Osteocyte (in vitro differentiated cells): Measurements from ENCODE around the gene CHRM1. TPM values are rescaled to one million over a fixed set of nuclear protein-coding genes. Genes with fewer than 3 reads are reported as not detected.

ENCODE experiments used
- DNase-seq: peaks from one replicate; pipeline ENCODE4 v3.0.0; 2021; ENCODE audit warnings: mixed read lengths; ENCODE audit not compliant: unreplicated experiment; ENCODE audit errors: extremely low spot score
- H3K27ac Mint-ChIP-seq: one replicate; pipeline ENCODE4 v1.8.0; 2021; ENCODE audit warnings: mild to moderate bottlenecking, mixed read lengths; ENCODE audit not compliant: unreplicated experiment
- H3K27me3 Mint-ChIP-seq: one replicate; pipeline ENCODE4 v1.8.0; 2021; ENCODE audit warnings: mixed read lengths; ENCODE audit not compliant: unreplicated experiment
- H3K36me3 Mint-ChIP-seq: one replicate; pipeline ENCODE4 v1.8.0; 2021; ENCODE audit warnings: mixed read lengths; ENCODE audit not compliant: unreplicated experiment
- H3K4me1 Mint-ChIP-seq: one replicate; pipeline ENCODE4 v1.8.0; 2021; ENCODE audit warnings: mixed read lengths; ENCODE audit not compliant: unreplicated experiment
- H3K4me3 Mint-ChIP-seq: one replicate; pipeline ENCODE4 v1.8.0; 2021; ENCODE audit warnings: mild to moderate bottlenecking, moderate library complexity, mixed read lengths; ENCODE audit not compliant: unreplicated experiment
- H3K9me3 Mint-ChIP-seq: one replicate; pipeline ENCODE4 v1.8.0; 2021; ENCODE audit warnings: mixed read lengths; ENCODE audit not compliant: unreplicated experiment
- CTCF ChIP-seq: fragments of 200-600 bp; sonication (generic); IDR thresholded peaks from 2 replicates; pipeline ENCODE4 v1.5.0; 2021; ENCODE audit warnings: antibody characterized with exemption, mild to moderate bottlenecking, moderate library complexity
- total RNA-seq: library from RNA; stranded (reverse); gene quantifications from 2 replicates; pipeline ENCODE4 v1.2.1, GENCODE V29; 2021

The CHRM1 gene
- total RNA-seq, 1 donor from 2014 or later, result 0.27 TPM

GRCh38 chr11:62879235-62879978, 41.8 kb downstream of the CHRM1 start:
- Mint-ChIP-seq H3K9me3 (no peaks in the 10 kb centered on the region), H3K4me1 (peaks cover 34% of the 10 kb centered on the region), H3K36me3 (peaks cover 28% of the 10 kb centered on the region), H3K27me3 (no peaks in the 10 kb centered on the region), H3K4me3 (peak overlapping the region; percentile 100), H3K27ac (peak overlapping the region; percentile 100)
- no peak for TF ChIP-seq CTCF
- DNase-seq, result no peak

GRCh38 chr11:62876712-62877111, 44.5 kb downstream of the CHRM1 start:
- Mint-ChIP-seq H3K27me3 (no peaks in the 10 kb centered on the region), H3K9me3 (no peaks in the 10 kb centered on the region), H3K4me1 (peaks cover 14% of the 10 kb centered on the region), H3K36me3 (peaks cover 2% of the 10 kb centered on the region), H3K4me3 (no peak overlapping the region), H3K27ac (peak overlapping the region; percentile 39)
- TF ChIP-seq CTCF, result no peak
- DNase-seq, result no peak

GRCh38 chr11:62875698-62876478, 45.3 kb downstream of the CHRM1 start:
- TF ChIP-seq CTCF, result peak; percentile 7
- Mint-ChIP-seq H3K27me3 (no peaks in the 10 kb centered on the region), H3K9me3 (no peaks in the 10 kb centered on the region), H3K4me1 (peaks cover 14% of the 10 kb centered on the region), H3K4me3 (no peak overlapping the region), H3K27ac (no peak overlapping the region), H3K36me3 (peaks cover 2% of the 10 kb centered on the region)
- no peak for DNase-seq

- Mint-ChIP-seq H3K27me3 (no peaks in the 10 kb centered on the region), H3K36me3 (peaks cover 2% of the 10 kb centered on the region), H3K4me3 (no peak overlapping the region), H3K9me3 (no peaks in the 10 kb centered on the region), H3K4me1 (peaks cover 7% of the 10 kb centered on the region), H3K27ac (no peak overlapping the region)
- TF ChIP-seq CTCF, result no peak
- DNase-seq, result no peak
These were observed 46.3 kb downstream of the CHRM1 start for GRCh38 chr11:62874851-62875250.

- Mint-ChIP-seq H3K36me3 (no peaks in the 10 kb centered on the region), H3K4me1 (peaks cover 4% of the 10 kb centered on the region), H3K27ac (no peak overlapping the region), H3K9me3 (no peaks in the 10 kb centered on the region), H3K4me3 (no peak overlapping the region), H3K27me3 (no peaks in the 10 kb centered on the region)
- no peak for TF ChIP-seq CTCF
- DNase-seq, result no peak
These were observed 55.5 kb downstream of the CHRM1 start for GRCh38 chr11:62865635-62866034.
